A673 (cell line): ENCODE data around the gene CUEDC2. TPM values are rescaled to one million over a fixed set of nuclear protein-coding genes. Genes with fewer than 3 reads are reported as not detected.
"Not testable (repeated sequence)": the region's sequence is repeated elsewhere in the genome, so short reads cannot be mapped to it uniquely, and the experiment has no call there.

Experiments used
- BruUV-seq: library from RNA; stranded (reverse); fragments of 400-500 nt; replicated peaks from 2 replicates; lab custom pipeline; 2021; lab: Mats Ljungman, UMichigan
- CTCF ChIA-PET: fragments of 300-600 bp; sonication (Branson Sonifier 250); formaldehyde crosslinking; loops from one replicate; lab custom pipeline; 2022; ENCODE audit warnings: antibody characterized with exemption; lab: Charles Lee
- POLR2A ChIA-PET: fragments of 300-600 bp; sonication (Branson Sonifier 250); formaldehyde crosslinking; loops from one replicate; lab custom pipeline; 2022; ENCODE audit warnings: antibody characterized with exemption; ENCODE audit not compliant: low non-redundant PET; lab: Charles Lee
- DNase-seq: peaks from one replicate; pipeline ENCODE4 v3.0.0-alpha.2; 2015; ENCODE audit warnings: low spot score
- H3K27ac ChIP-seq: fragments of 200-600 bp; sonication (generic); 2 replicates; pipeline ENCODE4 v1.5.1; 2016; ENCODE audit warnings: mixed run types, low read depth, mild to moderate bottlenecking, mixed read lengths, antibody characterized with exemption, low read length; ENCODE audit not compliant: poor library complexity, severe bottlenecking
- H3K27me3 ChIP-seq: fragments of 200-600 bp; sonication (generic); replicated peaks from 2 replicates; pipeline ENCODE4 v1.6.1; 2017; ENCODE audit warnings: mixed run types, low read depth, mild to moderate bottlenecking, mixed read lengths, antibody characterized with exemption, low read length; ENCODE audit not compliant: insufficient read depth, poor library complexity
- H3K36me3 ChIP-seq: fragments of 200-600 bp; sonication (generic); 2 replicates; pipeline ENCODE4 v1.6.1; 2016; ENCODE audit warnings: mixed run types, mild to moderate bottlenecking, mixed read lengths, antibody characterized with exemption, low read length; ENCODE audit not compliant: insufficient read depth, poor library complexity, severe bottlenecking
- H3K4me1 ChIP-seq: fragments of 200-600 bp; sonication (generic); 2 replicates; pipeline ENCODE4 v1.6.1; 2017; ENCODE audit warnings: mixed run types, mild to moderate bottlenecking, mixed read lengths, antibody characterized with exemption, low read length; ENCODE audit not compliant: insufficient read depth, poor library complexity, severe bottlenecking
- H3K4me3 ChIP-seq: fragments of 200-600 bp; sonication (generic); 2 replicates; pipeline ENCODE4 v1.5.1; 2016; ENCODE audit warnings: low read depth, mixed run types, mild to moderate bottlenecking, mixed read lengths, low read length; ENCODE audit not compliant: poor library complexity, severe bottlenecking
- H3K9me3 ChIP-seq: fragments of 200-600 bp; sonication (generic); 2 replicates; pipeline ENCODE4 v1.6.1; 2016; ENCODE audit warnings: mixed run types, low read depth, mild to moderate bottlenecking, mixed read lengths, antibody characterized with exemption, low read length; ENCODE audit not compliant: poor library complexity, severe bottlenecking
- CTCF ChIP-seq: fragments of 300-800, 200-600 bp; sonication (generic); conservative IDR thresholded peaks from 2 replicates; pipeline ENCODE4 v1.5.1; 2017; ENCODE audit warnings: low read depth, mild to moderate bottlenecking, antibody characterized with exemption, low read length, moderate library complexity, mixed read lengths
- EZH2 ChIP-seq: fragments of 200-600 bp; sonication (generic); IDR thresholded peaks from 2 replicates; pipeline ENCODE4 v1.6.1; 2017; ENCODE audit warnings: borderline replicate concordance, low read depth, mild to moderate bottlenecking, mixed read lengths, antibody characterized with exemption, low read length; ENCODE audit not compliant: poor library complexity, severe bottlenecking
- intact Hi-C: fragments of 100-400 bp; cut with micrococcal nuclease; formaldehyde crosslinking; loops from one replicate; pipeline ENCODE4 v1.10.0; 2022; ENCODE audit not compliant: unreplicated experiment
- total RNA-seq: library from RNA; stranded (reverse); gene quantifications from 2 replicates; pipeline ENCODE4 v1.2.3, GENCODE V29; 2021

The CUEDC2 gene
- total RNA-seq, 1 experiment from 2014 or later = 63.7 TPM

GRCh38 chr10:102460836-102461186, 28.4 kb upstream of the CUEDC2 start:
- no peak for TF ChIP-seq EZH2
- H3K4me1 ChIP-seq = peaks cover 6% of the 10 kb centered on the region
- intact Hi-C loops = no loop called here
- no peaks in the 10 kb centered on the region for H3K27me3 ChIP-seq
- H3K9me3 ChIP-seq = no peaks in the 10 kb centered on the region
- POLR2A ChIA-PET = no interaction called here
- CTCF ChIA-PET = no interaction called here
- DNase-seq = no peak
- no TSS peak for BruUV-seq
- peaks cover under 1% of the 10 kb centered on the region for H3K36me3 ChIP-seq
- peak overlapping the region; percentile 52 for H3K4me3 ChIP-seq
- no peak overlapping the region for H3K27ac ChIP-seq

GRCh38 chr10:102458656-102459055, 26.3 kb upstream of the CUEDC2 start:
- POLR2A ChIA-PET = no interaction called here
- BruUV-seq = no TSS peak
- intact Hi-C loops = no loop called here
- no peak for TF ChIP-seq CTCF
- no peak for TF ChIP-seq EZH2
- H3K27ac ChIP-seq = no peak overlapping the region
- H3K27me3 ChIP-seq = no peaks in the 10 kb centered on the region
- H3K4me1 ChIP-seq = peaks cover 6% of the 10 kb centered on the region
- H3K36me3 ChIP-seq = peaks cover 10% of the 10 kb centered on the region
- no peak for DNase-seq
- no peak overlapping the region for H3K4me3 ChIP-seq
- no peaks in the 10 kb centered on the region for H3K9me3 ChIP-seq
- CTCF ChIA-PET = no interaction called here

GRCh38 chr10:102457591-102458150, 25.3 kb upstream of the CUEDC2 start:
- no peaks in the 10 kb centered on the region for H3K9me3 ChIP-seq
- no peak overlapping the region for H3K27ac ChIP-seq
- POLR2A ChIA-PET = interaction anchor here (0.6 kb wide), 2 partner anchors 121 to 297 kb away, joined by 3 to 4 read pairs; no protein-coding TSS in a partner anchor
- H3K36me3 ChIP-seq = peaks cover 13% of the 10 kb centered on the region
- BruUV-seq = no TSS peak
- DNase-seq = no peak
- H3K4me1 ChIP-seq = peaks cover 6% of the 10 kb centered on the region
- H3K27me3 ChIP-seq = no peaks in the 10 kb centered on the region
- CTCF ChIA-PET = no interaction called here
- intact Hi-C loops = no loop called here
- no peak overlapping the region for H3K4me3 ChIP-seq
- TF ChIP-seq EZH2 (no peak), CTCF (no peak)

GRCh38 chr10:102455893-102456471, 23.6 kb upstream of the CUEDC2 start:
- ChIA-PET CTCF (no interaction called here), POLR2A (no interaction called here)
- TF ChIP-seq CTCF (no peak), EZH2 (no peak)
- intact Hi-C loops = no loop called here
- Histone ChIP-seq H3K4me3 (no peak overlapping the region), H3K9me3 (no peaks in the 10 kb centered on the region), H3K27ac (peak overlapping the region; percentile 60), H3K4me1 (peaks cover 6% of the 10 kb centered on the region), H3K27me3 (no peaks in the 10 kb centered on the region), H3K36me3 (peaks cover 15% of the 10 kb centered on the region)
- DNase-seq = peak; percentile 49
- no TSS peak for BruUV-seq

GRCh38 chr10:102454662-102455487, 22.5 kb upstream of the CUEDC2 start:
- intact Hi-C loops, CTCF ChIA-PET, DNase-seq, H3K27me3 ChIP-seq, POLR2A ChIA-PET, BruUV-seq, H3K4me1 ChIP-seq, H3K4me3 ChIP-seq, H3K9me3 ChIP-seq: not testable (repeated sequence)
- H3K36me3 ChIP-seq = peaks cover 15% of the 10 kb centered on the region
- H3K27ac ChIP-seq = peak overlapping the region; percentile 60
